ENCODE results near the gene PKP4.

GRCh38 chr2:158484892-158485556 is 28.3 kb downstream of the PKP4 start:
- TF ChIP-seq, protein P1, sequence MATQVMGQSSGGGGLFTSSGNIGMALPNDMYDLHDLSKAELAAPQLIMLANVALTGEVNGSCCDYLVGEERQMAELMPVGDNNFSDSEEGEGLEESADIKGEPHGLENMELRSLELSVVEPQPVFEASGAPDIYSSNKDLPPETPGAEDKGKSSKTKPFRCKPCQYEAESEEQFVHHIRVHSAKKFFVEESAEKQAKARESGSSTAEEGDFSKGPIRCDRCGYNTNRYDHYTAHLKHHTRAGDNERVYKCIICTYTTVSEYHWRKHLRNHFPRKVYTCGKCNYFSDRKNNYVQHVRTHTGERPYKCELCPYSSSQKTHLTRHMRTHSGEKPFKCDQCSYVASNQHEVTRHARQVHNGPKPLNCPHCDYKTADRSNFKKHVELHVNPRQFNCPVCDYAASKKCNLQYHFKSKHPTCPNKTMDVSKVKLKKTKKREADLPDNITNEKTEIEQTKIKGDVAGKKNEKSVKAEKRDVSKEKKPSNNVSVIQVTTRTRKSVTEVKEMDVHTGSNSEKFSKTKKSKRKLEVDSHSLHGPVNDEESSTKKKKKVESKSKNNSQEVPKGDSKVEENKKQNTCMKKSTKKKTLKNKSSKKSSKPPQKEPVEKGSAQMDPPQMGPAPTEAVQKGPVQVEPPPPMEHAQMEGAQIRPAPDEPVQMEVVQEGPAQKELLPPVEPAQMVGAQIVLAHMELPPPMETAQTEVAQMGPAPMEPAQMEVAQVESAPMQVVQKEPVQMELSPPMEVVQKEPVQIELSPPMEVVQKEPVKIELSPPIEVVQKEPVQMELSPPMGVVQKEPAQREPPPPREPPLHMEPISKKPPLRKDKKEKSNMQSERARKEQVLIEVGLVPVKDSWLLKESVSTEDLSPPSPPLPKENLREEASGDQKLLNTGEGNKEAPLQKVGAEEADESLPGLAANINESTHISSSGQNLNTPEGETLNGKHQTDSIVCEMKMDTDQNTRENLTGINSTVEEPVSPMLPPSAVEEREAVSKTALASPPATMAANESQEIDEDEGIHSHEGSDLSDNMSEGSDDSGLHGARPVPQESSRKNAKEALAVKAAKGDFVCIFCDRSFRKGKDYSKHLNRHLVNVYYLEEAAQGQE (IDR thresholded peaks at IDR 0.05; ENCODE audit: insufficient read depth in 1 of 2, low read depth in 2 of 2, low read length in 2 of 2), result no peak
- no peak for TF ChIP-seq POLR2AphosphoS5 (IDR thresholded peaks at IDR 0.05; ENCODE audit: low read depth, low read length)
